Liver (tissue), 3 donors: ENCODE results near the gene NUDCD2.

ENCODE experiments used
- CTCF ChIP-seq: fragments of 150-350 bp; IDR thresholded peaks from 2 replicates; pipeline ENCODE4 v1.5.1; 2017; ENCODE audit warnings: improper control_type of control experiment, low read depth, low read length; ENCODE audit not compliant: missing input control
- EGR1 ChIP-seq, 2 donors: IDR thresholded peaks; 2 replicates each; pipeline ENCODE4 v1.6.1; 2016 to 2018; ENCODE audit warnings: antibody characterized with exemption in 2 of 2, low read depth in 2 of 2
- FOXA1 ChIP-seq: IDR thresholded peaks from 2 replicates; pipeline ENCODE4 v1.6.1; 2016; ENCODE audit warnings: antibody characterized with exemption
- MAX ChIP-seq: IDR thresholded peaks from 2 replicates; pipeline ENCODE4 v1.6.1; 2016; ENCODE audit warnings: antibody characterized with exemption
- RAD21 ChIP-seq, 2 donors: IDR thresholded peaks; 2 replicates each; pipeline ENCODE4 v1.6.1; 2016; ENCODE audit warnings: antibody characterized with exemption in 2 of 2, mild to moderate bottlenecking in 2 of 2
- REST ChIP-seq: IDR thresholded peaks from 2 replicates; pipeline ENCODE4 v1.6.1; 2016; ENCODE audit warnings: antibody characterized with exemption, mild to moderate bottlenecking
- RXRA ChIP-seq, 2 donors: IDR thresholded peaks; 2 replicates each; pipeline ENCODE4 v1.6.1; 2017 to 2018; ENCODE audit warnings: antibody characterized with exemption in 2 of 2, mild to moderate bottlenecking in 1 of 2
- SP1 ChIP-seq: IDR thresholded peaks from 2 replicates; pipeline ENCODE4 v1.6.1; 2018; ENCODE audit warnings: antibody characterized with exemption, mild to moderate bottlenecking
- TAF1 ChIP-seq: conservative IDR thresholded peaks from 2 replicates; pipeline ENCODE4 v1.6.1; 2016; ENCODE audit warnings: antibody characterized with exemption, mild to moderate bottlenecking
- ZBTB33 ChIP-seq: IDR thresholded peaks from 2 replicates; pipeline ENCODE4 v1.6.1; 2016; ENCODE audit warnings: antibody characterized with exemption
- donor health status: healthy.
- donor health status: healthy.

- TF ChIP-seq CTCF (no peak), SP1 (no peak), RAD21 (IDR thresholded peaks at IDR 0.05) (no peak), REST (no peak), RXRA (IDR thresholded peaks at IDR 0.05) (no peak), TAF1 (no peak), FOXA1 (no peak), EGR1 (IDR thresholded peaks at IDR 0.05; ENCODE audit: low read depth in 2 of 2) (no peak), MAX (no peak), ZBTB33 (no peak)
These were observed 3.1 kb upstream of the NUDCD2 start for GRCh38 chr5:163463063-163463435.
